ENCODE measurements around the gene TRPM1. TPM values are rescaled to one million over a fixed set of nuclear protein-coding genes. Genes with fewer than 3 reads are reported as not detected.

The TRPM1 gene
- total RNA-seq, 1 donor from 2014 or later, result not detected

DNA sequence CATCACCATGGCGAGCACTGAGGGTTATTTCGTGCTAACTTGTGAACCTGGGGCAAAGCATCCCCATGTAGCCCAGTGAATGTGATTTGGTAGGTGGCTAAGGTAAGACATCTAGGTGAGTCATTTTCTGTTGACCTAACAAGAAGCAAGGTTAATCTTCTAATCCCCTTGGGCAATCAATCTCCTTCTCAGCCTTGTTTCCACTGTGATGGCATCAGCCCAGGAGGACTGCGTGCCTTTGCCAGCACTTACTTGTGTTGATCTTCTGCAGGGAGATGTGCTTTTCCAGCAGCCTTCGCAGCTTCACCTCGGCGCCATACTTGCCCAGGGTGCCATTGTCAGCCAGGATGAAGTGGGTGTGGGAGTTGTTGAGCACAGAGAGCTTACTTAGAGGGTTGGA, 35.7 kb downstream of the TRPM1 start:
- Mint-ChIP-seq H3K27ac (no peak overlapping the region), H3K4me1 (no peaks in the 10 kb centered on the region), H3K27me3 (peaks cover 7% of the 10 kb centered on the region), H3K9me3 (no peaks in the 10 kb centered on the region), H3K36me3 (ENCODE audit: low read depth) (no peaks in the 10 kb centered on the region), H3K4me3 (no peak overlapping the region)
- intact Hi-C loops (cut with micrococcal nuclease), result no loop called here
- no peak for DNase-seq

GRCh38 chr15:31062911-31063310, 38.6 kb downstream of the TRPM1 start:
- intact Hi-C loops (cut with micrococcal nuclease), result no loop called here

GRCh38 chr15:31062310-31062847, 39.1 kb downstream of the TRPM1 start:
- Mint-ChIP-seq H3K9me3 (no peaks in the 10 kb centered on the region), H3K27me3 (peaks cover 14% of the 10 kb centered on the region), H3K27ac (no peak overlapping the region), H3K36me3 (ENCODE audit: low read depth) (no peaks in the 10 kb centered on the region), H3K4me1 (no peaks in the 10 kb centered on the region), H3K4me3 (no peak overlapping the region)
- intact Hi-C loops (cut with micrococcal nuclease), result no loop called here
- DNase-seq, result no peak

More at GRCh38 chr15:31062911-31063310, 38.6 kb downstream of the TRPM1 start:
- no peaks in the 10 kb centered on the region for H3K36me3 Mint-ChIP-seq (ENCODE audit: low read depth)
- peaks cover 10% of the 10 kb centered on the region for H3K27me3 Mint-ChIP-seq
- H3K4me1 Mint-ChIP-seq, result no peaks in the 10 kb centered on the region
- no peaks in the 10 kb centered on the region for H3K9me3 Mint-ChIP-seq
- H3K27ac Mint-ChIP-seq, result no peak overlapping the region
- no peak for DNase-seq
- H3K4me3 Mint-ChIP-seq, result no peak overlapping the region

- DNase-seq, result no peak
- intact Hi-C loops (cut with micrococcal nuclease), result no loop called here
- Mint-ChIP-seq H3K9me3 (peaks cover 4% of the 10 kb centered on the region), H3K4me1 (no peaks in the 10 kb centered on the region), H3K36me3 (ENCODE audit: low read depth) (no peaks in the 10 kb centered on the region), H3K4me3 (no peak overlapping the region), H3K27me3 (peaks cover 28% of the 10 kb centered on the region), H3K27ac (no peak overlapping the region)
These were observed 40.9 kb downstream of the TRPM1 start for GRCh38 chr15:31060429-31061140.

GRCh38 chr15:31058236-31058962, 43.1 kb downstream of the TRPM1 start:
- Mint-ChIP-seq H3K4me1 (no peaks in the 10 kb centered on the region), H3K27me3 (peaks cover 31% of the 10 kb centered on the region), H3K9me3 (peaks cover 4% of the 10 kb centered on the region), H3K36me3 (ENCODE audit: low read depth) (no peaks in the 10 kb centered on the region), H3K27ac (no peak overlapping the region), H3K4me3 (no peak overlapping the region)
- intact Hi-C loops (cut with micrococcal nuclease), result no loop called here
- DNase-seq, result no peak

DNA sequence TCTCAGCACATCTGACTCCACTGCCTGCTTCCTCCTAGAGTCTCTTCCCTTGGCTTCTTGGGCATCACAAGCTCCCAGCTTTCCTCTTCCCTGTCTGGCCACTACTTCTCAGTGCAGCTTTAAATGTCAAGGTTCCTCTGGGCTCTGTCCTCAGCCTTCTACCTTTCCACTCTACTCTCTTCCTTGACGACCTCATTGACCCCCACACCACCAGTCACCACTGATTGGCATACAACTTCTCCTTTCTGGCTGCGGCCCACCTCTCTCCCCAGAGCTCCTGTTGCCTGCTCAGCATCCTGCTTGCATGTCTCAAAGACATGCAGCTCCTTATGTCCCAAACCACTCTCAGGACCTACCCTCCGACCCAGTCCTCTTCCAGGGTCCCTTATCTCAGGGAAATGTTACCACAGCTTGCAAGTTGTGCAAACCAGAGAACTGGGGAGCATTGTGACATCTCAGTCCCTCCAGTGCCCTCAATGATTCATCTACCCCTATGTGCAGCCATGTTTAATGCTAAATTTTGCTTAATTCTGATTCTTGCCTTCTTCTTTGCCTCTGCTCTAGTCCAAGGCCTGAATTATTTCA, 49.9 kb downstream of the TRPM1 start:
- intact Hi-C loops (cut with micrococcal nuclease), result no loop called here
- Mint-ChIP-seq H3K27ac (no peak overlapping the region), H3K36me3 (ENCODE audit: low read depth) (no peaks in the 10 kb centered on the region), H3K4me3 (no peak overlapping the region), H3K4me1 (peaks cover 3% of the 10 kb centered on the region), H3K9me3 (no peaks in the 10 kb centered on the region), H3K27me3 (peaks cover 15% of the 10 kb centered on the region)
- no peak for DNase-seq

DNA sequence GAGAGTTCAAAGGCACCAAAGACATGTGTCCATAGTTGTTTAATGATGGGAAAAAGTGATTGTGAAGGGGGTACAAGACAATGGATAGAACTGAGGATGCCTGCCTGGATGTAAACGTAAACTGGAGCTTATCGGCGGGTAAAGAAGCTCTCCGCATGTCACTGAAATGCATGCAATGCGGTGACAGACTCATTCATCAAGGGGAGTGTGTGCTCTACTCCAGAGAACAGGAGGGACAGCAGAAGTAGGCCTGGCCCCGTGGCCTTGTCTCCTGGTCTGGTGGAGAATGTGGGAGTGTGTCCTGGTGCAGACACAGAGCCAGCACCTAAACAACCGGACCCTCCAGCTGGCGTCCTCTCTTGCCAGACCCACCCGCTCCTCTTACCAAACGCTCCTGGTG, 50.6 kb downstream of the TRPM1 start:
- peaks cover 3% of the 10 kb centered on the region for H3K4me1 Mint-ChIP-seq
- no peaks in the 10 kb centered on the region for H3K36me3 Mint-ChIP-seq (ENCODE audit: low read depth)
- DNase-seq, result no peak
- no peak overlapping the region for H3K27ac Mint-ChIP-seq
- H3K4me3 Mint-ChIP-seq, result no peak overlapping the region
- intact Hi-C loops (cut with micrococcal nuclease), result no loop called here
- peaks cover 11% of the 10 kb centered on the region for H3K27me3 Mint-ChIP-seq
- no peaks in the 10 kb centered on the region for H3K9me3 Mint-ChIP-seq

- intact Hi-C loops (cut with micrococcal nuclease), result no loop called here
- Mint-ChIP-seq H3K36me3 (ENCODE audit: low read depth) (no peaks in the 10 kb centered on the region), H3K27ac (no peak overlapping the region), H3K27me3 (peaks cover 9% of the 10 kb centered on the region), H3K4me3 (no peak overlapping the region), H3K9me3 (no peaks in the 10 kb centered on the region), H3K4me1 (peaks cover 3% of the 10 kb centered on the region)
- no peak for DNase-seq
These were observed 51.6 kb downstream of the TRPM1 start for GRCh38 chr15:31049682-31050615.

- no peak overlapping the region for H3K4me3 Mint-ChIP-seq
- no peak for DNase-seq
- intact Hi-C loops (cut with micrococcal nuclease), result no loop called here
- no peak overlapping the region for H3K27ac Mint-ChIP-seq
- no peaks in the 10 kb centered on the region for H3K36me3 Mint-ChIP-seq (ENCODE audit: low read depth)
- H3K4me1 Mint-ChIP-seq, result peaks cover 3% of the 10 kb centered on the region
- H3K27me3 Mint-ChIP-seq, result peaks cover 12% of the 10 kb centered on the region
- no peaks in the 10 kb centered on the region for H3K9me3 Mint-ChIP-seq
These were observed 52.4 kb downstream of the TRPM1 start for GRCh38 chr15:31049111-31049510.

- no peak for DNase-seq
- peaks cover 3% of the 10 kb centered on the region for H3K4me1 Mint-ChIP-seq
- no peak overlapping the region for H3K27ac Mint-ChIP-seq
- intact Hi-C loops (cut with micrococcal nuclease), result no loop called here
- H3K9me3 Mint-ChIP-seq, result no peaks in the 10 kb centered on the region
- H3K4me3 Mint-ChIP-seq, result no peak overlapping the region
- no peaks in the 10 kb centered on the region for H3K36me3 Mint-ChIP-seq (ENCODE audit: low read depth)
- peaks cover 15% of the 10 kb centered on the region for H3K27me3 Mint-ChIP-seq
These were observed 54.1 kb downstream of the TRPM1 start for GRCh38 chr15:31047437-31047836.

- Mint-ChIP-seq H3K36me3 (ENCODE audit: low read depth) (no peaks in the 10 kb centered on the region), H3K4me3 (no peak overlapping the region), H3K27ac (no peak overlapping the region), H3K4me1 (peaks cover 3% of the 10 kb centered on the region), H3K9me3 (no peaks in the 10 kb centered on the region), H3K27me3 (peaks cover 15% of the 10 kb centered on the region)
- no peak for DNase-seq
- intact Hi-C loops (cut with micrococcal nuclease), result no loop called here
These were observed 54.7 kb downstream of the TRPM1 start for GRCh38 chr15:31046759-31047359.

DNA sequence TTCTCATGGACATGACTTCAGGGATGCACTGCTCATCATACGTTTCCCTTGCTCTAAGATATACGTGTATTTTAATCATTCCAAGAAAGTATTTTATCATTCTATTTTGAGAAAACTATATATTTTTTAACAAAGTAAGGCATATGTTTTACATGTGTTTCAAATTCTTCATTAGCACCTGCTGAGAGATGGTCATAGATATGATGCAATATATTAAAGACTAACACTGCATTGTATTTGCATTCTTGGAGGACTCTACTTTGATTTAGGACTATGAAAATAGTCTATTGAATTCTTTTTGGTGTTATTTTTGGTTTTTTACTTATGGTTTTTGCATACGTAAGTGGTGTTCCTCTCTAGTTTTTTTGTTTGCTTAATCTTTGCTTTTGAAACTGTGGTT, 55.9 kb downstream of the TRPM1 start:
- Mint-ChIP-seq H3K27ac (no peak overlapping the region), H3K36me3 (ENCODE audit: low read depth) (no peaks in the 10 kb centered on the region), H3K4me3 (no peak overlapping the region), H3K9me3 (no peaks in the 10 kb centered on the region), H3K27me3 (peaks cover 17% of the 10 kb centered on the region), H3K4me1 (peaks cover 3% of the 10 kb centered on the region)
- intact Hi-C loops (cut with micrococcal nuclease), result no loop called here
- DNase-seq, result no peak

- Mint-ChIP-seq H3K4me1 (no peaks in the 10 kb centered on the region), H3K27me3 (peaks cover 16% of the 10 kb centered on the region), H3K4me3 (no peak overlapping the region), H3K36me3 (ENCODE audit: low read depth) (no peaks in the 10 kb centered on the region), H3K9me3 (no peaks in the 10 kb centered on the region), H3K27ac (no peak overlapping the region)
- DNase-seq, result no peak
- intact Hi-C loops (cut with micrococcal nuclease), result no loop called here
These were observed 58.8 kb downstream of the TRPM1 start for GRCh38 chr15:31042751-31043150.
